Suprapubic skin (tissue), 4 donors: ENCODE measurements around the gene ATP11A.

ENCODE experiments used
- EP300 ChIP-seq: sonication (generic); formaldehyde crosslinking; IDR thresholded peaks from one replicate; pipeline ENCODE4 v1.6.1; 2017; ENCODE audit warnings: antibody characterized with exemption
- POLR2A ChIP-seq, 2 donors: fragments of 450-650 bp; IDR thresholded peaks; one replicate each; pipeline ENCODE4 v1.6.1; 2017; ENCODE audit warnings: antibody characterized with exemption in 2 of 2, mild to moderate bottlenecking in 2 of 2, moderate library complexity in 2 of 2
- POLR2AphosphoS5 ChIP-seq, 3 donors: sonication (generic); formaldehyde crosslinking; IDR thresholded peaks; one replicate each; pipeline ENCODE4 v1.6.1; 2017; ENCODE audit warnings: antibody characterized with exemption in 3 of 3
- TF ChIP-seq, protein P1 (sequence below), 2 donors: fragments of 200-600 bp in 1 of 2; fragments of 450-650 bp in 1 of 2; sonication (generic) in 1 of 2; IDR thresholded peaks; one replicate each; pipeline ENCODE4 v1.5.1; 2016 to 2019; ENCODE audit warnings: antibody characterized with exemption in 2 of 2, mild to moderate bottlenecking in 1 of 2, moderate library complexity in 1 of 2

GRCh38 chr13:112911883-112912282 is 222.0 kb downstream of the ATP11A start:
- TF ChIP-seq, protein P1, sequence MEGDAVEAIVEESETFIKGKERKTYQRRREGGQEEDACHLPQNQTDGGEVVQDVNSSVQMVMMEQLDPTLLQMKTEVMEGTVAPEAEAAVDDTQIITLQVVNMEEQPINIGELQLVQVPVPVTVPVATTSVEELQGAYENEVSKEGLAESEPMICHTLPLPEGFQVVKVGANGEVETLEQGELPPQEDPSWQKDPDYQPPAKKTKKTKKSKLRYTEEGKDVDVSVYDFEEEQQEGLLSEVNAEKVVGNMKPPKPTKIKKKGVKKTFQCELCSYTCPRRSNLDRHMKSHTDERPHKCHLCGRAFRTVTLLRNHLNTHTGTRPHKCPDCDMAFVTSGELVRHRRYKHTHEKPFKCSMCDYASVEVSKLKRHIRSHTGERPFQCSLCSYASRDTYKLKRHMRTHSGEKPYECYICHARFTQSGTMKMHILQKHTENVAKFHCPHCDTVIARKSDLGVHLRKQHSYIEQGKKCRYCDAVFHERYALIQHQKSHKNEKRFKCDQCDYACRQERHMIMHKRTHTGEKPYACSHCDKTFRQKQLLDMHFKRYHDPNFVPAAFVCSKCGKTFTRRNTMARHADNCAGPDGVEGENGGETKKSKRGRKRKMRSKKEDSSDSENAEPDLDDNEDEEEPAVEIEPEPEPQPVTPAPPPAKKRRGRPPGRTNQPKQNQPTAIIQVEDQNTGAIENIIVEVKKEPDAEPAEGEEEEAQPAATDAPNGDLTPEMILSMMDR (IDR thresholded peaks at IDR 0.05): no peak
- TF ChIP-seq POLR2A (IDR thresholded peaks at IDR 0.05): no peak
- TF ChIP-seq POLR2AphosphoS5 (IDR thresholded peaks at IDR 0.05): no peak
- no peak for TF ChIP-seq EP300
